HepG2 (cell line): ENCODE measurements around the gene RABL2A. TPM values are rescaled to one million over a fixed set of nuclear protein-coding genes. Genes with fewer than 3 reads are reported as not detected.
"Not testable (repeated sequence)": the region's sequence is repeated elsewhere in the genome, so short reads cannot be mapped to it uniquely, and the experiment has no call there.

Experiments used
- ATAC-seq: fragments of 200-7000 bp; cut with Tn5 transposase; 3 replicates; pipeline ENCODE4 v1.9.1; 2020; ENCODE audit warnings: mild to moderate bottlenecking, moderate library complexity
- BruUV-seq: library from RNA; stranded (reverse); fragments of 400-500 nt; replicated peaks from 2 replicates; lab custom pipeline; 2021; lab: Mats Ljungman, UMichigan
- CTCF ChIA-PET: fragments of 300-600 bp; formaldehyde crosslinking; extraction: SDS; loops from one replicate; lab custom pipeline; 2021; ENCODE audit warnings: low total read pairs, inconsistent platforms, low intra/inter-chr PET ratio; lab: Yijun Ruan, JAX
- POLR2A ChIA-PET: fragments of 350-600 bp; sonication (Branson Sonifier 250); formaldehyde crosslinking; loops from one replicate; lab custom pipeline; 2020; ENCODE audit warnings: antibody characterized with exemption, inconsistent platforms; lab: Yijun Ruan, JAX
- DNase-seq: peaks from one replicate; pipeline ENCODE4 v3.0.0-alpha.2; 2015; ENCODE audit warnings: low spot score
- FAIRE-seq: peaks from 3 replicates; lab custom pipeline; 2011; peaks lifted over from hg19 to GRCh38; lab: Jason Lieb, UNC
- H2AFZ ChIP-seq: one replicate; pipeline ENCODE4 v1.6.1; 2011; ENCODE audit warnings: low read length, inconsistent platforms
- H3K27ac ChIP-seq: fragments of 300-600 bp; 3 replicates; pipeline ENCODE4 v1.8.0; 2011; ENCODE audit warnings: mixed run types, mild to moderate bottlenecking, mixed read lengths, low read length, inconsistent platforms; ENCODE audit not compliant: insufficient read depth; ENCODE audit errors: extremely low read length
- H3K27me3 ChIP-seq, 2 experiments: fragments of 200-600 bp in 1 of 2; 2 replicates in 1 of 2; 3 replicates in 1 of 2; pipeline versions ENCODE4 v1.6.0 to v1.8.0; 2011; ENCODE audit warnings: low read length in 2 of 2, mild to moderate bottlenecking in 2 of 2, moderate library complexity in 2 of 2, inconsistent platforms in 1 of 2; ENCODE audit not compliant: insufficient read depth in 2 of 2, control insufficient read depth in 1 of 2
- H3K36me3 ChIP-seq, 2 experiments: fragments of 200-600 bp in 1 of 2; replicated peaks in 1 of 2; 2 replicates in 1 of 2; 3 replicates in 1 of 2; pipeline versions ENCODE4 v1.5.1 to v1.8.0; 2011; ENCODE audit warnings: low read length in 2 of 2, inconsistent platforms in 1 of 2; ENCODE audit not compliant: insufficient read depth in 2 of 2, control insufficient read depth in 1 of 2
- H3K4me1 ChIP-seq: 2 replicates; pipeline ENCODE4 v1.5.1; 2012; ENCODE audit warnings: low read length, inconsistent platforms; ENCODE audit not compliant: insufficient read depth
- H3K4me2 ChIP-seq: 2 replicates; pipeline ENCODE4 v1.6.0; 2011; ENCODE audit warnings: low read depth, low read length, inconsistent platforms
- H3K4me3 ChIP-seq, 3 experiments: fragments of 200-600 bp in 1 of 3; sonication (generic), shearing (Covaris generic) in 1 of 3; replicated peaks in 1 of 3; 2 replicates each; pipeline ENCODE4 v1.5.1; 2011 to 2016; ENCODE audit warnings: low read length in 3 of 3, inconsistent platforms in 2 of 3, low read depth in 2 of 3, mild to moderate bottlenecking in 2 of 3, control low read depth in 1 of 3, mixed read lengths in 1 of 3; ENCODE audit not compliant: insufficient read depth in 1 of 3
- H3K79me2 ChIP-seq: one replicate; pipeline ENCODE4 v1.6.1; 2011; ENCODE audit warnings: low read length, inconsistent platforms; ENCODE audit not compliant: insufficient read depth
- H3K9ac ChIP-seq: 2 replicates; pipeline ENCODE4 v1.6.0; 2011; ENCODE audit warnings: mild to moderate bottlenecking, low read depth, low read length, inconsistent platforms; ENCODE audit not compliant: insufficient read depth
- H3K9me3 ChIP-seq: 2 replicates; pipeline ENCODE4 v1.5.1; 2012; ENCODE audit warnings: mild to moderate bottlenecking, low read length
- H4K20me1 ChIP-seq: 2 replicates; pipeline ENCODE4 v1.6.0; 2011; ENCODE audit warnings: inconsistent platforms, mild to moderate bottlenecking, low read length, moderate library complexity; ENCODE audit not compliant: insufficient read depth
- EED ChIP-seq: sonication (generic); formaldehyde crosslinking; IDR thresholded peaks from 2 replicates; pipeline ENCODE4 v1.5.0; 2020; ENCODE audit warnings: mild to moderate bottlenecking, missing genetic modification reagents
- KLF13 ChIP-seq: sonication (generic); formaldehyde crosslinking; IDR thresholded peaks from 2 replicates; pipeline ENCODE4 v1.4.0; 2020; ENCODE audit warnings: mild to moderate bottlenecking, missing genetic modification reagents
- KMT2B ChIP-seq: IDR thresholded peaks from 2 replicates; pipeline ENCODE4 v1.6.1; 2016; ENCODE audit warnings: missing genetic modification reagents, missing compliant biosample characterization
- LCORL ChIP-seq, 2 experiments: fragments of 450-650 bp in 1 of 2; sonication (generic) in 1 of 2; formaldehyde crosslinking in 1 of 2; IDR thresholded peaks; 2 replicates each; pipeline versions ENCODE4 v1.5.0 to v1.6.1; 2017 to 2020; ENCODE audit warnings: antibody characterized with exemption in 1 of 2, missing genetic modification reagents in 1 of 2
- ZNF761 ChIP-seq: sonication (generic); formaldehyde crosslinking; conservative IDR thresholded peaks from 2 replicates; pipeline ENCODE4 v1.4.0; 2020; ENCODE audit warnings: mild to moderate bottlenecking, missing genetic modification reagents
- WGBS: methylation state at CpG from one replicate; pipeline ENCODE4 v1.1.6; 2017; ENCODE audit warnings: low lambda C conversion rate; 5-methylcytosine and 5-hydroxymethylcytosine counted together
- in situ Hi-C: cut with HindIII; loops from 2 replicates; pipeline ENCODE4 v1.10.0; 2017; ENCODE audit warnings: low pct_unique_long_range_greater_than_20kb; ENCODE audit not compliant: extremely low pct_ligation_motif_present
- intact Hi-C: fragments of 100-400 bp; cut with micrococcal nuclease; formaldehyde crosslinking; loops from one replicate; pipeline ENCODE4 v1.10.0; 2022; ENCODE audit not compliant: unreplicated experiment
- polyA plus RNA-seq, 8 experiments: library from polyadenylated mRNA; depleted of rRNA in 3 of 8; stranded (reverse) in 7 of 8; unstranded in 1 of 8; fragments of >200 nt; fragmentation: Illumina TruSeq in 4 of 8; extraction: Trizol in 4 of 8; gene quantifications; 2 replicates each; pipeline versions ENCODE4 v1.2.1 to v1.2.3, GENCODE V29; 2011 to 2016; ENCODE audit warnings: low read depth in 4 of 8, missing spikeins in 1 of 8, mixed read lengths in 1 of 8; ENCODE audit not compliant: insufficient read depth in 1 of 8
- total RNA-seq, 5 experiments: library from RNA; depleted of rRNA; stranded (reverse); fragments of >200 nt; fragmentation: Illumina TruSeq; extraction: Trizol; gene quantifications; 2 replicates each; pipeline ENCODE4 v1.2.3, GENCODE V29; 2016; ENCODE audit warnings: low read depth in 1 of 5
- TF ChIP-seq, protein P1 (sequence below): IDR thresholded peaks from 2 replicates; pipeline ENCODE4 v1.6.1; 2016; ENCODE audit warnings: low read depth, missing genetic modification reagents, missing compliant biosample characterization
- TF ChIP-seq, protein P2 (sequence below), 2 experiments: sonication (generic) in 1 of 2; formaldehyde crosslinking in 1 of 2; IDR thresholded peaks; 2 replicates each; pipeline versions ENCODE4 v1.4.0 to v1.6.1; 2016 to 2020; ENCODE audit warnings: borderline replicate concordance in 1 of 2, low read depth in 1 of 2, mild to moderate bottlenecking in 1 of 2, missing genetic modification reagents in 1 of 2
- TF ChIP-seq, protein P3 (sequence below): sonication (generic); formaldehyde crosslinking; IDR thresholded peaks from 2 replicates; pipeline ENCODE4 v1.8.0; 2022; ENCODE audit warnings: mild to moderate bottlenecking, missing genetic modification reagents, borderline replicate concordance

The RABL2A gene
- total and polyA plus RNA-seq, 2 of the 13 experiments (the other 11 are each of a cell fraction or from before 2014, with no cell fraction given) = 9.6 to 13.4 TPM

DNA sequence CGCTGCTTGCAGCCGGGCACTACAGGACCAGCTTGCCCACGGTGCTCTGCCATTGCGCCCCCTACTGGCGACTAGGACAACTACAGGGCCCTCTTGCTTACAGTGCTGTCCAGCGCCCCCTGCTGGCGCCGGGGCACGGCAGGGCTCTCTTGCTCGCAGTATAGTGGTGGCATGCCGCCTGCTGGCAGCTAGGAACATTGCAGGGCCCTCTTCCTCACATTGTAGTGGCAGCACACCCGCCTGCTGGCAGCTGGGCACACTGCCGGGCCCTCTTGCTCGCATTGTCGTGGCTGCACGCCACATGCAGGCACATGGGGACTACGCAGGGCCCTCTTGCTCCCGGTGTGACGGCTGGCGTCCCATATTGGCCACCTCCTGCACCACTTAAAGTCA is 23.0 kb upstream of the RABL2A start:
- peak overlapping the region; percentile 61 to 90 (median 68); a peak in 5 of 6 replicates for H3K4me3 ChIP-seq
- FAIRE-seq; in situ Hi-C loops; H3K4me1 ChIP-seq; H3K79me2 ChIP-seq; H3K27me3 ChIP-seq; ATAC-seq; H3K36me3 ChIP-seq; H3K9me3 ChIP-seq; H2AFZ ChIP-seq; H4K20me1 ChIP-seq; TF ChIP-seq LCORL (IDR thresholded peaks at IDR 0.05): not testable (repeated sequence)
- WGBS = 0% methylated on average over 5 of the region's 20 CpGs
- BruUV-seq = TSS peak; percentile 97
- DNase-seq = peak; percentile 93
- peak overlapping the region; percentile 79 for H3K27ac ChIP-seq
- POLR2A ChIA-PET = interaction anchor here (1.4 to 2.0 kb wide), 3 partner anchors 20 to 947 kb away, joined by 4 to 5 read pairs (median 4); partner anchors contain the start of gene SLC35F5
- H3K4me2 ChIP-seq = peak overlapping the region; percentile 54
- CTCF ChIA-PET = interaction anchor here (0.7 to 2.0 kb wide), 8 partner anchors 17 to 375 kb away, joined by 3 to 13 read pairs (median 6); no protein-coding TSS in a partner anchor
- intact Hi-C loops = loop anchor here (5.0 to 10.0 kb wide), 2 partner anchors 101 to 373 kb away; no protein-coding TSS in a partner anchor
- peak overlapping the region; percentile 71 for H3K9ac ChIP-seq
- peak; percentile 91; the same call in 1 of the 2 replicates for TF ChIP-seq KLF13 (CRISPR knock-in tag)
- TF ChIP-seq, protein P1, sequence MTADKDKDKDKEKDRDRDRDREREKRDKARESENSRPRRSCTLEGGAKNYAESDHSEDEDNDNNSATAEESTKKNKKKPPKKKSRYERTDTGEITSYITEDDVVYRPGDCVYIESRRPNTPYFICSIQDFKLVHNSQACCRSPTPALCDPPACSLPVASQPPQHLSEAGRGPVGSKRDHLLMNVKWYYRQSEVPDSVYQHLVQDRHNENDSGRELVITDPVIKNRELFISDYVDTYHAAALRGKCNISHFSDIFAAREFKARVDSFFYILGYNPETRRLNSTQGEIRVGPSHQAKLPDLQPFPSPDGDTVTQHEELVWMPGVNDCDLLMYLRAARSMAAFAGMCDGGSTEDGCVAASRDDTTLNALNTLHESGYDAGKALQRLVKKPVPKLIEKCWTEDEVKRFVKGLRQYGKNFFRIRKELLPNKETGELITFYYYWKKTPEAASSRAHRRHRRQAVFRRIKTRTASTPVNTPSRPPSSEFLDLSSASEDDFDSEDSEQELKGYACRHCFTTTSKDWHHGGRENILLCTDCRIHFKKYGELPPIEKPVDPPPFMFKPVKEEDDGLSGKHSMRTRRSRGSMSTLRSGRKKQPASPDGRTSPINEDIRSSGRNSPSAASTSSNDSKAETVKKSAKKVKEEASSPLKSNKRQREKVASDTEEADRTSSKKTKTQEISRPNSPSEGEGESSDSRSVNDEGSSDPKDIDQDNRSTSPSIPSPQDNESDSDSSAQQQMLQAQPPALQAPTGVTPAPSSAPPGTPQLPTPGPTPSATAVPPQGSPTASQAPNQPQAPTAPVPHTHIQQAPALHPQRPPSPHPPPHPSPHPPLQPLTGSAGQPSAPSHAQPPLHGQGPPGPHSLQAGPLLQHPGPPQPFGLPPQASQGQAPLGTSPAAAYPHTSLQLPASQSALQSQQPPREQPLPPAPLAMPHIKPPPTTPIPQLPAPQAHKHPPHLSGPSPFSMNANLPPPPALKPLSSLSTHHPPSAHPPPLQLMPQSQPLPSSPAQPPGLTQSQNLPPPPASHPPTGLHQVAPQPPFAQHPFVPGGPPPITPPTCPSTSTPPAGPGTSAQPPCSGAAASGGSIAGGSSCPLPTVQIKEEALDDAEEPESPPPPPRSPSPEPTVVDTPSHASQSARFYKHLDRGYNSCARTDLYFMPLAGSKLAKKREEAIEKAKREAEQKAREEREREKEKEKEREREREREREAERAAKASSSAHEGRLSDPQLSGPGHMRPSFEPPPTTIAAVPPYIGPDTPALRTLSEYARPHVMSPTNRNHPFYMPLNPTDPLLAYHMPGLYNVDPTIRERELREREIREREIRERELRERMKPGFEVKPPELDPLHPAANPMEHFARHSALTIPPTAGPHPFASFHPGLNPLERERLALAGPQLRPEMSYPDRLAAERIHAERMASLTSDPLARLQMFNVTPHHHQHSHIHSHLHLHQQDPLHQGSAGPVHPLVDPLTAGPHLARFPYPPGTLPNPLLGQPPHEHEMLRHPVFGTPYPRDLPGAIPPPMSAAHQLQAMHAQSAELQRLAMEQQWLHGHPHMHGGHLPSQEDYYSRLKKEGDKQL (CRISPR knock-in tag) = peak; percentile 60; the same call in 1 of the 2 replicates
- TF ChIP-seq LCORL (CRISPR knock-in tag; IDR thresholded peaks at IDR 0.05) = peak; percentile 91
- TF ChIP-seq EED (CRISPR knock-in tag) = peak; percentile 52
- TF ChIP-seq, protein P2, sequence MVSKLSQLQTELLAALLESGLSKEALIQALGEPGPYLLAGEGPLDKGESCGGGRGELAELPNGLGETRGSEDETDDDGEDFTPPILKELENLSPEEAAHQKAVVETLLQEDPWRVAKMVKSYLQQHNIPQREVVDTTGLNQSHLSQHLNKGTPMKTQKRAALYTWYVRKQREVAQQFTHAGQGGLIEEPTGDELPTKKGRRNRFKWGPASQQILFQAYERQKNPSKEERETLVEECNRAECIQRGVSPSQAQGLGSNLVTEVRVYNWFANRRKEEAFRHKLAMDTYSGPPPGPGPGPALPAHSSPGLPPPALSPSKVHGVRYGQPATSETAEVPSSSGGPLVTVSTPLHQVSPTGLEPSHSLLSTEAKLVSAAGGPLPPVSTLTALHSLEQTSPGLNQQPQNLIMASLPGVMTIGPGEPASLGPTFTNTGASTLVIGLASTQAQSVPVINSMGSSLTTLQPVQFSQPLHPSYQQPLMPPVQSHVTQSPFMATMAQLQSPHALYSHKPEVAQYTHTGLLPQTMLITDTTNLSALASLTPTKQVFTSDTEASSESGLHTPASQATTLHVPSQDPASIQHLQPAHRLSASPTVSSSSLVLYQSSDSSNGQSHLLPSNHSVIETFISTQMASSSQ (IDR thresholded peaks at IDR 0.05; ENCODE audit: low read depth) = not testable (repeated sequence)
- TF ChIP-seq, protein P2 (CRISPR knock-in tag; IDR thresholded peaks at IDR 0.05; ENCODE audit: borderline replicate concordance) = peak; percentile 80; the same call in 1 of the 2 replicates
- TF ChIP-seq, protein P3, sequence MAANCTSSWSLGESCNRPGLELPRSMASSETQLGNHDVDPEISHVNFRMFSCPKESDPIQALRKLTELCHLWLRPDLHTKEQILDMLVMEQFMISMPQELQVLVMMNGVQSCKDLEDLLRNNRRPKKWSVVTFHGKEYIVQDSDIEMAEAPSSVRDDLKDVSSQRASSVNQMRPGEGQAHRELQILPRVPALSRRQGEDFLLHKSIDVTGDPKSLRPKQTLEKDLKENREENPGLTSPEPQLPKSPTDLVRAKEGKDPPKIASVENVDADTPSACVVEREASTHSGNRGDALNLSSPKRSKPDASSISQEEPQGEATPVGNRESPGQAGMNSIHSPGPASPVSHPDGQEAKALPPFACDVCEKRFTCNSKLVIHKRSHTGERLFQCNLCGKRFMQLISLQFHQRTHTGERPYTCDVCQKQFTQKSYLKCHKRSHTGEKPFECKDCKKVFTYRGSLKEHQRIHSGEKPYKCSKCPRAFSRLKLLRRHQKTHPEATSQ (CRISPR knock-in tag) = peak; percentile 66; the same call in 1 of the 2 replicates
- TF ChIP-seq ZNF761 (CRISPR knock-in tag) = peak; percentile 94; the same call in 1 of the 2 replicates
- peak; percentile 59 for TF ChIP-seq KMT2B
